AG04450 (cell line): ENCODE data around the gene MROH2A. TPM values are rescaled to one million over a fixed set of nuclear protein-coding genes. Genes with fewer than 3 reads are reported as not detected.

Experiments
- CTCF ChIA-PET: fragments of 300-600, 350-600 bp; formaldehyde crosslinking; extraction: SDS; loops from one replicate; lab custom pipeline; 2022; ENCODE audit warnings: antibody characterized with exemption, inconsistent platforms; lab: Charles Lee
- POLR2A ChIA-PET: fragments of 350-600 bp; formaldehyde crosslinking; extraction: SDS; loops from one replicate; lab custom pipeline; 2021; ENCODE audit warnings: antibody characterized with exemption, inconsistent platforms; lab: Yijun Ruan, JAX
- DNase-seq: peaks from one replicate; pipeline ENCODE4 v3.0.0-alpha.2; 2011; ENCODE audit warnings: low read depth, low spot score
- H3K27ac ChIP-seq: one replicate; pipeline ENCODE4 v1.5.1; 2012; ENCODE audit warnings: low read depth, low read length, control low read depth
- H3K27me3 ChIP-seq: one replicate; pipeline ENCODE4 v1.6.0; 2012; ENCODE audit warnings: low read length; ENCODE audit not compliant: control insufficient read depth, insufficient read depth
- H3K4me3 ChIP-seq: 2 replicates; pipeline ENCODE4 v1.5.1; 2011; ENCODE audit warnings: mild to moderate bottlenecking, low read depth, low read length, control low read depth
- H3K9me3 ChIP-seq: 2 replicates; pipeline ENCODE4 v1.5.1; 2012; ENCODE audit warnings: low read length; ENCODE audit not compliant: control insufficient read depth, insufficient read depth
- CTCF ChIP-seq: IDR thresholded peaks from 2 replicates; pipeline ENCODE4 v1.5.1; 2011; ENCODE audit warnings: low read depth, low read length, control low read depth, inconsistent platforms
- polyA plus RNA-seq: library from polyadenylated mRNA; depleted of rRNA; stranded (reverse); fragments of >200 nt; gene quantifications from 2 replicates; pipeline ENCODE4 v1.2.3, GENCODE V29; 2011

The MROH2A gene
- polyA plus RNA-seq, 1 experiment = not detected

GRCh38 chr2:233801357-233802131 lies 23.4 kb downstream of the MROH2A start:
- Histone ChIP-seq H3K9me3 (no peaks in the 10 kb centered on the region), H3K4me3 (no peak overlapping the region), H3K27ac (no peak overlapping the region), H3K27me3 (peaks cover 7% of the 10 kb centered on the region)
- DNase-seq = no peak
- POLR2A ChIA-PET = no interaction called here
- TF ChIP-seq CTCF = no peak
- CTCF ChIA-PET = no interaction called here

DNA sequence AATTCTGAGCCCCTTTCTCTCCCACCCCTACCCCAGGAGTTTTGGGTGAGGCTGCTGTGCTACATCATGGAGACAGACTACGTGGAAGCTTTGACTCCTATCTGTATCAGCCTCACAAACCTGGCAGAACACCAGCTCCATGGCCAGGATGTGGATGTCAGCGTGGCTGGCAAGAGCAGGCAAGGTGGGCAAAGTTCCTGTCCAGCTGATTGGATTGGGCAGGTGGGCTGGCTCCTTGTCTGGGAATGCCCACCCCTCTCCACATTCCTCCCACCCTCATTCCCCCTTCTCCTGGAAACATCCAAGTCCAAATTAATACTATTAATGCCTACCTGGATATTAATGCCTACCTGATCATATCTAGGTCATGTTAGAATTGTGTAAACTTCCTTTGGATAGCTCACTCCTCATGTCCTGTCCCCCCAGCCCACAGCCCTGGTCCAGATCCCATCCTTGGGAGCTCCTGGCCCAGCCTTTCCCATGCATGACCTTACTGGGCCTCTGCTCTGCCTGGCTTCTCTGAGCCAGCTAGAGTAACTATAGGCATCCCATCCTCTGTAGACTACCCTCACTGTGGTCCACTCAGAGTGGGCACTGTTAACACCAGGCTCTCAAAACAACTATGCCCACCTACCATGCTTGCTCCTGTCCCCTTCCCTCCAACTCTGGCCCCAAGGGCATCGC lies 24.1 kb downstream of the MROH2A start:
- Histone ChIP-seq H3K27me3 (peaks cover 7% of the 10 kb centered on the region), H3K27ac (no peak overlapping the region), H3K4me3 (no peak overlapping the region), H3K9me3 (peaks cover 1% of the 10 kb centered on the region; the same call in 1 of the 2 replicates)
- POLR2A ChIA-PET = no interaction called here
- CTCF ChIA-PET = no interaction called here
- no peak for TF ChIP-seq CTCF
- DNase-seq = no peak

GRCh38 chr2:233803292-233803911 lies 25.3 kb downstream of the MROH2A start:
- H3K9me3 ChIP-seq = peaks cover 5% of the 10 kb centered on the region; the same call in 1 of the 2 replicates
- CTCF ChIA-PET = no interaction called here
- TF ChIP-seq CTCF = no peak
- no peak for DNase-seq
- no peak overlapping the region for H3K4me3 ChIP-seq
- H3K27ac ChIP-seq = no peak overlapping the region
- peaks cover 6% of the 10 kb centered on the region for H3K27me3 ChIP-seq
- POLR2A ChIA-PET = no interaction called here

DNA sequence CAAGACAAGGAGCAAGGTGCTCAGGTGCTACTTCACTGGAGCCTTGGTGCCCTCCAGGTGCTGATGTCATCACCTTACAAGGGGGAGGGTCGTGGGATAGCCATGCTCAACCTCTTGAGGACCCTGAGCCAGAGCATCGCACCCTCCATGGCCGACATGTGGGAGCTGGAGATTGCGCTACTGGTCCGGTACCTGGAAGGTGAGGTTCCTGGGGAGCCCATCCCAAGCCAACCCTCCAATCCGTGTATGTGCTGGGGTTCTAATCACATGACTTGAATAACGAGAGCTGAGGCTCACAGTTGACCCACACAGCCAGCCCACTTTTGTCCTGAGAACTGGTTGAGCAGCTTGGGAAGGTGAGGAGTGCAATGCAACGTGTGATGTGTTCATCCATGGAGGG lies 25.9 kb downstream of the MROH2A start:
- Histone ChIP-seq H3K4me3 (no peak overlapping the region), H3K27me3 (peaks cover 7% of the 10 kb centered on the region), H3K27ac (no peak overlapping the region), H3K9me3 (peaks cover 5% of the 10 kb centered on the region; the same call in 1 of the 2 replicates)
- ChIA-PET POLR2A (no interaction called here), CTCF (no interaction called here)
- no peak for TF ChIP-seq CTCF
- DNase-seq = no peak
